Heart left ventricle (tissue), 16 donors: ENCODE results near the gene MED31. TPM values are rescaled to one million over a fixed set of nuclear protein-coding genes. Genes with fewer than 3 reads are reported as not detected.

ENCODE experiments used
- ATAC-seq, 4 donors: fragments of 200-7000 bp; cut with Tn5 transposase; one replicate each; pipeline ENCODE4 v1.9.1; 2020 to 2022; ENCODE audit warnings: moderate library complexity in 4 of 4, mild to moderate bottlenecking in 3 of 4, moderate number of reproducible peaks in 1 of 4
- DNase-seq, 5 donors: peaks; one replicate each; pipeline ENCODE4 v3.0.0-alpha.2; 2020
- H3K27ac ChIP-seq, 12 donors: fragments of 200-600 bp; sonication (generic) in 4 of 12; one replicate each; pipeline versions ENCODE4 v1.5.0 to v1.8.0; 2016 to 2022; ENCODE audit warnings: mild to moderate bottlenecking in 2 of 12
- H3K27me3 ChIP-seq, 9 donors: fragments of 200-600 bp; sonication (generic) in 2 of 9; one replicate each; pipeline versions ENCODE4 v1.5.1 to v1.8.0; 2016 to 2022; ENCODE audit warnings: mild to moderate bottlenecking in 3 of 9
- H3K36me3 ChIP-seq, 9 donors: fragments of 200-600 bp; sonication (generic) in 2 of 9; one replicate each; pipeline versions ENCODE4 v1.5.0 to v1.8.0; 2018 to 2022; ENCODE audit warnings: mild to moderate bottlenecking in 2 of 9
- H3K4me1 ChIP-seq, 12 donors: fragments of 200-600 bp; sonication (generic) in 4 of 12; one replicate each; pipeline versions ENCODE4 v1.5.0 to v1.8.0; 2016 to 2022; ENCODE audit warnings: mild to moderate bottlenecking in 3 of 12
- H3K4me3 ChIP-seq, 12 donors: fragments of 200-600 bp; sonication (generic) in 4 of 12; one replicate each; pipeline versions ENCODE4 v1.5.0 to v1.8.0; 2017 to 2022; ENCODE audit warnings: mild to moderate bottlenecking in 9 of 12, moderate library complexity in 4 of 12
- H3K9me3 ChIP-seq, 12 donors: fragments of 200-600 bp; sonication (generic) in 4 of 12; one replicate each; pipeline versions ENCODE4 v1.5.0 to v1.8.0; 2016 to 2022; ENCODE audit warnings: mild to moderate bottlenecking in 1 of 12
- POLR2A ChIP-seq, 2 donors: fragments of 450-650 bp; IDR thresholded peaks; one replicate each; pipeline ENCODE4 v1.6.1; 2017; ENCODE audit warnings: antibody characterized with exemption in 2 of 2, mild to moderate bottlenecking in 2 of 2, moderate library complexity in 2 of 2
- WGBS, 4 donors: extraction: QIAGEN DNeasy Blood & Tissue Kit in 2 of 4; methylation state at CpG; one replicate each; pipeline versions ENCODE4 v1.1.5 to v1.1.7; 2013 to 2018; 5-methylcytosine and 5-hydroxymethylcytosine counted together
- intact Hi-C, 10 donors: fragments of 100-400 bp; cut with DNase I; formaldehyde crosslinking; loops; one replicate each; pipeline versions ENCODE4 v1.11.1 to v1.14.2; 2022
- polyA plus RNA-seq, 2 donors: library from polyadenylated mRNA; stranded (reverse); fragments of 200-250 nt; gene quantifications; one replicate each; pipeline ENCODE4 v1.2.3, GENCODE V29; 2013
- total RNA-seq, 9 donors: library from RNA; depleted of rRNA in 2 of 9; stranded (reverse); fragments of >200 nt in 2 of 9; fragmentation: NEBNext Ultra II Directional in 3 of 9; extraction: Animal tissue kit (Norgen Biotek cat#: 25700) in 3 of 9; gene quantifications; one replicate each; pipeline versions ENCODE4 v1.1.0 to v1.2.4, GENCODE V29; 2016 to 2023
- TF ChIP-seq, protein P1 (sequence below), 12 donors: fragments of 200-600 bp; sonication (generic) in 4 of 12; IDR thresholded peaks; one replicate each; pipeline versions ENCODE4 v1.5.0 to v1.8.0; 2018 to 2022; ENCODE audit warnings: antibody characterized with exemption in 12 of 12, mild to moderate bottlenecking in 5 of 12
- donor health status: ischemic (EF 13 %, LVEDD 7.1; RV severe dilation, severe dysfunction).
- donor health status: healthy with polysubstance abuse.
- donor health status: DM: no; HTN: yes; CAD: no.
- donor health status: DM: no; HTN: no; CAD: no.
- donor health status: ischemic (EF 25% LVEDD 6.9; RV normal size, moderate dysfunction).
- donor health status: ischemic (EF 25% LVEDD 5.7; RV mildly dilated, moderate dysfunction).
- donor health status: healthy.
- donor health status: DM: yes; HTN: yes; CAD: no.
- donor health status: ischemic (EF 35%, LVEDD 5.7; RV mildly dilated, moderate dysfunction).
- donor health status: nonischemic (EF 11% LVEDD 7.7; RV severe dilation, severe dysfunction).
- donor health status: DM: yes; HTN: yes; CAD: no.
- donor health status: PGD.
- donor health status: ischemic (EF 29% LVEDD 5.4; RV normal size, mild dysfunction).
- donor health status: nonischemic (EF 23%, LVEDD 6.1; RV moderate dilation, normal function).

MED31 gene
- total and polyA plus RNA-seq, 11 donors: 5.4 to 20.9 (median 13.9) TPM

DNA sequence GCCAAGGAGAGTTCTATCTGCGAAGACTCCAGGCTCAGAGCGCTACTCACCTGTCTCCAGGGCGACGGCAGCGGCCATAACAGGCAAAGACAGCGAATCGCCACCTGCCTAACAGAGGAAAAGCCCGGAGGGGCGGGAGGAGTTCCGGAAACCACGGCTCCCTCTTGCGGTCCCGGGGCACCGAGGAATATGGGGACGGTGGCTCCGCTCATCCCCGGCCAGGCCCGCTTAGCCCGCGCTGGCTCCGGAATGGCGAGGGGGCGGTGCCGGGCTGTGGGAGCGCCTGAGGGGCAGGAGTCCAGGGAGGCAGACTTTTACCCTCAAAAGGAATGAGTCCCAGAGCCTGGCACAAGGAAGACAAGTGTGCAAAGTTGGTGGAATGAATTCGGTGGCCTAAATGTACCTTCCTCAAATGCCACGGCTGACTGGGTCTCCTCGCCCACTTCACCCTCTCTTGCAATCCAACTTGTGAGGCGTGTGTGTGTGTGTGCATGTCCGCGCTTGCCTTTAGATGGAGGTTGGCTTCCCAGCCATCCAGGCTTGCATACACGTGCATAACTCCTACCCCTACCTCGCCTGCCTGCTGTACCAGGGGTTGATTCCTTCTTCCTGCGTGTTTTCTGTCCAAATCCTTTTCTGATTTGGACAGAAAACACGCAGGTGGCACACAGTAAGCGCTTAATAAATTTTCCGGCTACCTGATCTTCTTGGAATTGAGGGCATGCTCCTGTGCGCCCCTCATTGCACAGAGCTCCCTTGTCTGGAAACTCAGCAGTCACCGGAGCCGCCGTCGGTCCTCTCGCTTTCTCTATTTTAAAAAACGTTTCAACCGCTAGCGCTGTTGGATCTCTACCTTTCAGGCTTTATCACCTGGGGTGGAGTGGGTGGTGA is 3.7 kb upstream of the MED31 start:
- Histone ChIP-seq H3K9me3 (no peaks in the 10 kb centered on the region), H3K4me1 (peaks cover 4 to 38% (median 18%) of the 10 kb centered on the region in 12 donors), H3K27ac (no peak overlapping the region), H3K36me3 (peaks cover 0 to 2% (median 0%) of the 10 kb centered on the region in 9 donors), H3K27me3 (peaks cover 3 to 54% (median 27%) of the 10 kb centered on the region in 9 donors), H3K4me3 (peak overlapping the region in 6 of 12 donors; percentile 5 to 36 (median 22))
- ATAC-seq: no peak
- peak in 1 of 5 donors; percentile 45 for DNase-seq
- WGBS, 4 donors: 24 to 42% (median 30%) methylated on average over 43 to 46 of the region's 46 CpGs
- TF ChIP-seq POLR2A (IDR thresholded peaks at IDR 0.05): no peak
- TF ChIP-seq, protein P1, sequence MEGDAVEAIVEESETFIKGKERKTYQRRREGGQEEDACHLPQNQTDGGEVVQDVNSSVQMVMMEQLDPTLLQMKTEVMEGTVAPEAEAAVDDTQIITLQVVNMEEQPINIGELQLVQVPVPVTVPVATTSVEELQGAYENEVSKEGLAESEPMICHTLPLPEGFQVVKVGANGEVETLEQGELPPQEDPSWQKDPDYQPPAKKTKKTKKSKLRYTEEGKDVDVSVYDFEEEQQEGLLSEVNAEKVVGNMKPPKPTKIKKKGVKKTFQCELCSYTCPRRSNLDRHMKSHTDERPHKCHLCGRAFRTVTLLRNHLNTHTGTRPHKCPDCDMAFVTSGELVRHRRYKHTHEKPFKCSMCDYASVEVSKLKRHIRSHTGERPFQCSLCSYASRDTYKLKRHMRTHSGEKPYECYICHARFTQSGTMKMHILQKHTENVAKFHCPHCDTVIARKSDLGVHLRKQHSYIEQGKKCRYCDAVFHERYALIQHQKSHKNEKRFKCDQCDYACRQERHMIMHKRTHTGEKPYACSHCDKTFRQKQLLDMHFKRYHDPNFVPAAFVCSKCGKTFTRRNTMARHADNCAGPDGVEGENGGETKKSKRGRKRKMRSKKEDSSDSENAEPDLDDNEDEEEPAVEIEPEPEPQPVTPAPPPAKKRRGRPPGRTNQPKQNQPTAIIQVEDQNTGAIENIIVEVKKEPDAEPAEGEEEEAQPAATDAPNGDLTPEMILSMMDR (IDR thresholded peaks at IDR 0.05): peak in 3 of 12 donors; percentile 20 to 29 (median 22)
- intact Hi-C loops: loop anchor here in 1 of 10 donors (5.0 kb wide), 1 partner anchor 357 kb away; the partner anchor contains the start of gene RNASEK

DNA sequence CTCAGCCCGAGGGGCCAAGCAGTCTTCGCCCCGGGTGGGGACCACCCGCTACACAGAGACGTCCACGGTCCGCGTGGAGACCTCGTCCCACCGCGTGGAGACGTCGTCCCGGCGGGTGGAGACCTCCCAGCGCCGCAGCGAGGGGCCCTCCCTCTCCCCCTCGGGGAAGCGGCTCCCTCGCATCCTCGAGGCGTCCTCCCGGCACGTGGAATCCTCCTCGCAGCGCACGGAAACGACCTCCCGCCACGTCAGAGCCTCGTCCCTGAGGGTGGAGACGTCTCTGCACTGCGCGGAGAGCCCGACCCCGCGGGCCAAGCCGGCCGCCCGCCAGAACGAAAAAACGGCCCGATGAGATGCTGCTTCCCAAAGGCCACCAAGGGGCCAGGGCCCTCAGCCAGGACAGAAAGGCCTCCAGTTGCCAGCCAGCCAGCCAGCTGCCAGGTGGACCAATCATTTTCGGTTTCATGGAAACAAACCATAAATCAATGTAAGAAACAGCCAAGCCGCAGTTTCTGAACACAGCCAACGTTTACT is 581 bp upstream of the MED31 start:
- Histone ChIP-seq H3K36me3 (peaks cover 0 to 32% (median 26%) of the 10 kb centered on the region in 9 donors), H3K9me3 (no peaks in the 10 kb centered on the region), H3K4me1 (peaks cover 4 to 48% (median 25%) of the 10 kb centered on the region in 12 donors), H3K27ac (peak overlapping the region in 9 of 12 donors; percentile 59 to 91 (median 78)), H3K4me3 (peak overlapping the region; percentile 59 to 93 (median 81)), H3K27me3 (peaks cover 3 to 35% (median 17%) of the 10 kb centered on the region in 9 donors)
- ATAC-seq (peak in 3 of 4 donors; percentile 8 to 29 (median 20)), DNase-seq (peak in 1 of 5 donors; percentile 48)
- 12 to 55% (median 17%) methylated on average over 12 to 47 of the region's 47 CpGs for WGBS, 4 donors
- no peak for TF ChIP-seq POLR2A (IDR thresholded peaks at IDR 0.05)
- intact Hi-C loops: loop anchor here in 1 of 10 donors (5.0 kb wide), 1 partner anchor 360 kb away; the partner anchor contains the start of gene RNASEK

DNA sequence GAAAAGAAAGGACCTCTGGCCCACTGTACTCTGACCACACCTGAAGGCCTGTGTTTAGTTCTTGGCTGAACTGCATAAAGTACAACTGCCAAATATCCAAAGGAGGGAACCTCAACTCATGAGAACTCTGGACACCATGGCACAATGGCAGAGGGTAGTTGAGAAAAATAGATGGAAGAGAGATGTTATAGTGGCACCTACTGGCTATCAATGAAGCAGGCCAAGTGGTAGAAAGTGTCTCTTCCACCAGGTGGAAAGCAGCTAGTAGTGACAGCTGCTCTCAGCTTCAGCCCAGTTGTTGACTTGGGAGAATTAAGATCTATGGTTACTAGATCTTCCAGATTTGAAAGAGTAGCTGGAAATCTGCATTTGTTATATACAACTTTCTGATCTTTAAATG is 3.2 kb downstream of the MED31 start:
- intact Hi-C loops: no loop called here
- no peaks in the 10 kb centered on the region for H3K9me3 ChIP-seq
- H3K4me1 ChIP-seq: peaks cover 4 to 37% (median 21%) of the 10 kb centered on the region in 12 donors
- ATAC-seq (no peak), DNase-seq (no peak)
- H3K36me3 ChIP-seq: peaks cover 0 to 68% (median 51%) of the 10 kb centered on the region in 9 donors
- H3K27me3 ChIP-seq: peaks cover 0 to 7% (median under 1%) of the 10 kb centered on the region in 9 donors
- no peak overlapping the region for H3K27ac ChIP-seq
- no peak overlapping the region for H3K4me3 ChIP-seq
- no peak for TF ChIP-seq POLR2A (IDR thresholded peaks at IDR 0.05)
- TF ChIP-seq, protein P1 (IDR thresholded peaks at IDR 0.05): no peak

DNA sequence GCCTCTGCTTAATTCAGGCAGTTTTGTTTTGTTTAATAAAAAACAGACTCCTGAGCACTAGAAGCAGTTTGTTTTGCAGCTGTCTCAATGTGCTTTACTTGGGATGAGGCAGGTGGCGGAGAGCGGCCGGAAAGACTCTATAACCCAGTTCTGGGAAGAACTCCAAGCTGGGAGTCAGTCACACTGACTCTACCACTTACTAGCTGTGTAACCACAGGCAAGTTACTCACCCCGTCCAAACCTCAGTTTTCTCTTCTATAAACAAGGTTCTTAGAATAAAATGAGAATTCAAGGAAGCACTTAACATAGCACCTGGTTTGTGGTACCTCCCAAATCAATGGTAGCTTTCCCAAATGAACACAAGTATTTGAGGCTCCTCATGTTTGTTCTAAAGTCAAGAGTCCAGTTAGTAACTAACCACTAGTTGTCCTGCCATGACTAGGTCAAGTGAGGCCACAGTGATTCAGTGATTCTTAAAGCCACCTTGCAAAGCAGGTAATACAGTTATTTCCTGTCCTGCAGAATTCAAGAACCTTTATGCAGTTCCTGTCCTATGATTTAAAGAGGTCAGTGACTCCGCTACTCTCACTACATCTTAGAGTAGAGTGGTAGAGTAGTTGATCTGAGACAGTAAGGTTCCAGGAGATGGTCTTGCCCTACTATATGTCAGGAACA is 7.8 kb downstream of the MED31 start:
- H3K9me3 ChIP-seq: no peaks in the 10 kb centered on the region
- H3K27ac ChIP-seq: no peak overlapping the region
- H3K4me3 ChIP-seq: no peak overlapping the region
- H3K27me3 ChIP-seq: no peaks in the 10 kb centered on the region
- TF ChIP-seq, protein P1 (IDR thresholded peaks at IDR 0.05): no peak
- TF ChIP-seq POLR2A (IDR thresholded peaks at IDR 0.05): no peak
- peaks cover 0 to 37% (median 23%) of the 10 kb centered on the region in 12 donors for H3K4me1 ChIP-seq
- 71 to 92% (median 85%) methylated on average over 5 of the region's 5 CpGs for WGBS, 4 donors
- H3K36me3 ChIP-seq: peaks cover 0 to 63% (median 47%) of the 10 kb centered on the region in 9 donors
- ATAC-seq: no peak
- intact Hi-C loops: no loop called here
- DNase-seq: no peak
